ENCODE results near the gene TSC1. TPM values are rescaled to one million over a fixed set of nuclear protein-coding genes. Genes with fewer than 3 reads are reported as not detected.

The TSC1 gene
- total RNA-seq, 2 experiments from 2014 or later: 26.1 to 26.6 TPM

- Mint-ChIP-seq H3K36me3 (ENCODE audit: low read depth) (peaks cover 37% of the 10 kb centered on the region), H3K4me3 (no peak overlapping the region), H3K27ac (no peak overlapping the region), H3K27me3 (ENCODE audit: low read depth) (no peaks in the 10 kb centered on the region), H3K9me3 (ENCODE audit: insufficient read depth) (no peaks in the 10 kb centered on the region), H3K4me1 (ENCODE audit: low read depth) (no peaks in the 10 kb centered on the region)
- CTCF ChIA-PET: interaction anchor here (1.0 kb wide), 1 partner anchor 98 kb away, joined by 3 read pairs; no protein-coding TSS in a partner anchor
- no peak for DNase-seq
- POLR2A ChIA-PET: no interaction called here
- no peak for ATAC-seq
Measured at GRCh38 chr9:132923346-132923902, 21.0 kb downstream of the TSC1 start.

- Mint-ChIP-seq H3K36me3 (ENCODE audit: low read depth) (peaks cover 36% of the 10 kb centered on the region), H3K9me3 (ENCODE audit: insufficient read depth) (no peaks in the 10 kb centered on the region), H3K27me3 (ENCODE audit: low read depth) (no peaks in the 10 kb centered on the region), H3K4me3 (no peak overlapping the region), H3K4me1 (ENCODE audit: low read depth) (no peaks in the 10 kb centered on the region), H3K27ac (no peak overlapping the region)
- ATAC-seq: no peak
- DNase-seq: no peak
- POLR2A ChIA-PET: no interaction called here
- CTCF ChIA-PET: interaction anchor here (1.1 to 2.3 kb wide), 3 partner anchors 14 to 53 kb away, joined by 3 to 13 read pairs (median 3); no protein-coding TSS in a partner anchor
Measured at GRCh38 chr9:132919614-132920268, 24.7 kb downstream of the TSC1 start.

- POLR2A ChIA-PET: interaction anchor here (0.6 kb wide), 2 partner anchors 31 to 452 kb away, joined by 3 read pairs; no protein-coding TSS in a partner anchor
- no peaks in the 10 kb centered on the region for H3K4me1 Mint-ChIP-seq (ENCODE audit: low read depth)
- H3K9me3 Mint-ChIP-seq (ENCODE audit: insufficient read depth): no peaks in the 10 kb centered on the region
- peaks cover 31% of the 10 kb centered on the region for H3K36me3 Mint-ChIP-seq (ENCODE audit: low read depth)
- CTCF ChIA-PET: interaction anchor here (0.6 to 1.3 kb wide), 2 partner anchors 14 to 1227 kb away, joined by 3 read pairs; no protein-coding TSS in a partner anchor
- ATAC-seq: no peak
- no peak overlapping the region for H3K4me3 Mint-ChIP-seq
- H3K27me3 Mint-ChIP-seq (ENCODE audit: low read depth): no peaks in the 10 kb centered on the region
- H3K27ac Mint-ChIP-seq: no peak overlapping the region
- DNase-seq: no peak
Measured at GRCh38 chr9:132914924-132915323, 29.5 kb downstream of the TSC1 start.

- POLR2A ChIA-PET: no interaction called here
- no peaks in the 10 kb centered on the region for H3K27me3 Mint-ChIP-seq (ENCODE audit: low read depth)
- H3K4me3 Mint-ChIP-seq: no peak overlapping the region
- peaks cover 14% of the 10 kb centered on the region for H3K4me1 Mint-ChIP-seq (ENCODE audit: low read depth)
- H3K36me3 Mint-ChIP-seq (ENCODE audit: low read depth): peaks cover 26% of the 10 kb centered on the region
- no peak for ATAC-seq
- CTCF ChIA-PET: no interaction called here
- H3K27ac Mint-ChIP-seq: no peak overlapping the region
- no peak for DNase-seq
- H3K9me3 Mint-ChIP-seq (ENCODE audit: insufficient read depth): no peaks in the 10 kb centered on the region
Measured at GRCh38 chr9:132912131-132912530, 32.3 kb downstream of the TSC1 start.

- Mint-ChIP-seq H3K36me3 (ENCODE audit: low read depth) (peaks cover 18% of the 10 kb centered on the region), H3K27ac (no peak overlapping the region), H3K27me3 (ENCODE audit: low read depth) (no peaks in the 10 kb centered on the region), H3K4me1 (ENCODE audit: low read depth) (peaks cover 14% of the 10 kb centered on the region), H3K4me3 (no peak overlapping the region), H3K9me3 (ENCODE audit: insufficient read depth) (no peaks in the 10 kb centered on the region)
- DNase-seq (no peak), ATAC-seq (no peak)
- ChIA-PET CTCF (interaction anchor here (0.9 to 1.1 kb wide), 4 partner anchors 9 to 112 kb away, joined by 3 to 4 read pairs (median 4); no protein-coding TSS in a partner anchor), POLR2A (interaction anchor here (0.9 to 1.0 kb wide), 2 partner anchors 8 to 33 kb away, joined by 3 read pairs; no protein-coding TSS in a partner anchor)
Measured at GRCh38 chr9:132910376-132910775, 34.0 kb downstream of the TSC1 start.

- H3K9me3 Mint-ChIP-seq (ENCODE audit: insufficient read depth): no peaks in the 10 kb centered on the region
- no peak overlapping the region for H3K27ac Mint-ChIP-seq
- ATAC-seq (no peak), DNase-seq (no peak)
- H3K4me3 Mint-ChIP-seq: no peak overlapping the region
- peaks cover 14% of the 10 kb centered on the region for H3K4me1 Mint-ChIP-seq (ENCODE audit: low read depth)
- H3K27me3 Mint-ChIP-seq (ENCODE audit: low read depth): no peaks in the 10 kb centered on the region
- H3K36me3 Mint-ChIP-seq (ENCODE audit: low read depth): peaks cover 16% of the 10 kb centered on the region
- POLR2A ChIA-PET: interaction anchor here (0.8 kb wide), 1 partner anchor 58 kb away, joined by 4 read pairs; no protein-coding TSS in a partner anchor
- CTCF ChIA-PET: interaction anchor here (0.9 to 1.6 kb wide), 6 partner anchors 8 to 113 kb away, joined by 3 to 4 read pairs (median 3); no protein-coding TSS in a partner anchor
Measured at GRCh38 chr9:132909311-132909710, 35.1 kb downstream of the TSC1 start.

GRCh38 chr9:132908635-132909034, 35.8 kb downstream of the TSC1 start:
- DNase-seq: no peak
- Mint-ChIP-seq H3K4me1 (ENCODE audit: low read depth) (peaks cover 14% of the 10 kb centered on the region), H3K36me3 (ENCODE audit: low read depth) (peaks cover 16% of the 10 kb centered on the region), H3K4me3 (no peak overlapping the region), H3K27me3 (ENCODE audit: low read depth) (no peaks in the 10 kb centered on the region), H3K27ac (no peak overlapping the region), H3K9me3 (ENCODE audit: insufficient read depth) (no peaks in the 10 kb centered on the region)
- peak; percentile 15 for ATAC-seq
- POLR2A ChIA-PET: interaction anchor here (0.8 kb wide), 1 partner anchor 58 kb away, joined by 4 read pairs; no protein-coding TSS in a partner anchor
- CTCF ChIA-PET: interaction anchor here (1.0 to 1.6 kb wide), 3 partner anchors 11 to 60 kb away, joined by 3 to 4 read pairs (median 3); no protein-coding TSS in a partner anchor

- ChIA-PET CTCF (no interaction called here), POLR2A (no interaction called here)
- H3K27ac Mint-ChIP-seq: no peak overlapping the region
- no peaks in the 10 kb centered on the region for H3K9me3 Mint-ChIP-seq (ENCODE audit: insufficient read depth)
- no peaks in the 10 kb centered on the region for H3K27me3 Mint-ChIP-seq (ENCODE audit: low read depth)
- no peak overlapping the region for H3K4me3 Mint-ChIP-seq
- H3K36me3 Mint-ChIP-seq (ENCODE audit: low read depth): peaks cover 20% of the 10 kb centered on the region
- ATAC-seq (no peak), DNase-seq (no peak)
- peaks cover 30% of the 10 kb centered on the region for H3K4me1 Mint-ChIP-seq (ENCODE audit: low read depth)
Measured at GRCh38 chr9:132905726-132906125, 38.7 kb downstream of the TSC1 start.

GRCh38 chr9:132903574-132904492, 40.6 kb downstream of the TSC1 start:
- Mint-ChIP-seq H3K27ac (no peak overlapping the region), H3K4me1 (ENCODE audit: low read depth) (peaks cover 25% of the 10 kb centered on the region), H3K36me3 (ENCODE audit: low read depth) (peaks cover 13% of the 10 kb centered on the region), H3K9me3 (ENCODE audit: insufficient read depth) (no peaks in the 10 kb centered on the region), H3K27me3 (ENCODE audit: low read depth) (no peaks in the 10 kb centered on the region), H3K4me3 (no peak overlapping the region)
- ATAC-seq (no peak), DNase-seq (no peak)
- CTCF ChIA-PET: interaction anchor here (1.0 to 4.0 kb wide), 14 partner anchors 11 to 230 kb away, joined by 3 to 26 read pairs (median 6); partner anchors contain the start of gene TSC1
- POLR2A ChIA-PET: interaction anchor here (0.6 kb wide), 1 partner anchor 18 kb away, joined by 3 read pairs; no protein-coding TSS in a partner anchor

GRCh38 chr9:132901858-132902831, 42.3 kb downstream of the TSC1 start:
- DNase-seq (peak; percentile 89), ATAC-seq (peak; percentile 93)
- ChIA-PET CTCF (interaction anchor here (0.6 to 4.0 kb wide), 69 partner anchors 8 to 942 kb away, joined by 3 to 26 read pairs (median 4); partner anchors contain the start of genes AK8, DDX31, GTF3C4 and SPACA9), POLR2A (interaction anchor here (0.8 to 2.8 kb wide), 2 partner anchors 9 to 23 kb away, joined by 3 to 15 read pairs; partner anchors contain the start of gene SPACA9)
- no peak overlapping the region for H3K4me3 Mint-ChIP-seq
- H3K36me3 Mint-ChIP-seq (ENCODE audit: low read depth): peaks cover 16% of the 10 kb centered on the region
- no peaks in the 10 kb centered on the region for H3K9me3 Mint-ChIP-seq (ENCODE audit: insufficient read depth)
- peaks cover 18% of the 10 kb centered on the region for H3K4me1 Mint-ChIP-seq (ENCODE audit: low read depth)
- H3K27me3 Mint-ChIP-seq (ENCODE audit: low read depth): no peaks in the 10 kb centered on the region
- peak overlapping the region; percentile 44 for H3K27ac Mint-ChIP-seq

Measured in activated CD8-positive, alpha-beta T cell treated with anti-CD3 and anti-CD28 coated beads, Interleukin-2, amount 10 ng/mL, durations not matched to agents 7 days and 5 days (primary cell).